ENCODE results near the gene LRRC42.

LRRC42 gene

GRCh38 chr1:53929246-53929960 lies 16.7 kb upstream of the LRRC42 start:
- ATAC-seq (no peak), DNase-seq (no peak)
- no peak overlapping the region for H3K27ac Mint-ChIP-seq
- no peaks in the 10 kb centered on the region for H3K4me1 Mint-ChIP-seq
- peaks cover 40% of the 10 kb centered on the region for H3K36me3 Mint-ChIP-seq (ENCODE audit: low read depth)
- H3K9me3 Mint-ChIP-seq = peaks cover 1% of the 10 kb centered on the region
- no peaks in the 10 kb centered on the region for H3K27me3 Mint-ChIP-seq
- H3K4me3 Mint-ChIP-seq = no peak overlapping the region

- H3K27ac Mint-ChIP-seq = no peak overlapping the region
Measured at GRCh38 chr1:53930932-53931331, 15.2 kb upstream of the LRRC42 start.

GRCh38 chr1:53931523-53931922 lies 14.6 kb upstream of the LRRC42 start:
- Mint-ChIP-seq H3K27ac (no peak overlapping the region), H3K9me3 (peaks cover 6% of the 10 kb centered on the region), H3K36me3 (ENCODE audit: low read depth) (peaks cover 45% of the 10 kb centered on the region), H3K4me3 (no peak overlapping the region), H3K4me1 (no peaks in the 10 kb centered on the region), H3K27me3 (no peaks in the 10 kb centered on the region)
- DNase-seq = no peak
- no peak for ATAC-seq

More at GRCh38 chr1:53930932-53931331, 15.2 kb upstream of the LRRC42 start:
- no peak overlapping the region for H3K4me3 Mint-ChIP-seq
- H3K27me3 Mint-ChIP-seq = no peaks in the 10 kb centered on the region
- DNase-seq (no peak), ATAC-seq (no peak)
- peaks cover 49% of the 10 kb centered on the region for H3K36me3 Mint-ChIP-seq (ENCODE audit: low read depth)
- no peaks in the 10 kb centered on the region for H3K4me1 Mint-ChIP-seq
- H3K9me3 Mint-ChIP-seq = peaks cover 6% of the 10 kb centered on the region

- ATAC-seq = no peak
- Mint-ChIP-seq H3K36me3 (ENCODE audit: low read depth) (peaks cover 38% of the 10 kb centered on the region), H3K4me1 (peaks cover 3% of the 10 kb centered on the region), H3K4me3 (no peak overlapping the region), H3K27ac (no peak overlapping the region), H3K9me3 (peaks cover 6% of the 10 kb centered on the region), H3K27me3 (no peaks in the 10 kb centered on the region)
- no peak for DNase-seq
Measured at GRCh38 chr1:53934170-53934765, 11.9 kb upstream of the LRRC42 start.

GRCh38 chr1:53936430-53936829 lies 9.7 kb upstream of the LRRC42 start:
- H3K9me3 Mint-ChIP-seq = peaks cover 6% of the 10 kb centered on the region
- DNase-seq = no peak
- H3K36me3 Mint-ChIP-seq (ENCODE audit: low read depth) = peaks cover 33% of the 10 kb centered on the region

GRCh38 chr1:53938136-53938830 lies 7.9 kb upstream of the LRRC42 start:
- Mint-ChIP-seq H3K4me1 (peaks cover 17% of the 10 kb centered on the region), H3K36me3 (ENCODE audit: low read depth) (peaks cover 30% of the 10 kb centered on the region), H3K4me3 (no peak overlapping the region), H3K9me3 (peaks cover 6% of the 10 kb centered on the region), H3K27me3 (no peaks in the 10 kb centered on the region), H3K27ac (no peak overlapping the region)
- ATAC-seq = no peak
- no peak for DNase-seq

More at GRCh38 chr1:53936430-53936829, 9.7 kb upstream of the LRRC42 start:
- no peak overlapping the region for H3K4me3 Mint-ChIP-seq
- no peak overlapping the region for H3K27ac Mint-ChIP-seq
- peaks cover 5% of the 10 kb centered on the region for H3K4me1 Mint-ChIP-seq
- no peak for ATAC-seq
- H3K27me3 Mint-ChIP-seq = no peaks in the 10 kb centered on the region

- Mint-ChIP-seq H3K27me3 (no peaks in the 10 kb centered on the region), H3K36me3 (ENCODE audit: low read depth) (peaks cover 20% of the 10 kb centered on the region), H3K4me1 (peaks cover 44% of the 10 kb centered on the region), H3K4me3 (peak overlapping the region; percentile 10), H3K27ac (peak overlapping the region; percentile 2), H3K9me3 (no peaks in the 10 kb centered on the region)
- ATAC-seq = no peak
- DNase-seq = no peak
Measured at GRCh38 chr1:53942127-53942957, 3.8 kb upstream of the LRRC42 start.

GRCh38 chr1:53943090-53943489 lies 3.1 kb upstream of the LRRC42 start:
- H3K27ac Mint-ChIP-seq = peak overlapping the region; percentile 40
- peaks cover 50% of the 10 kb centered on the region for H3K4me1 Mint-ChIP-seq
- DNase-seq (no peak), ATAC-seq (no peak)
- no peaks in the 10 kb centered on the region for H3K9me3 Mint-ChIP-seq
- no peaks in the 10 kb centered on the region for H3K27me3 Mint-ChIP-seq
- peak overlapping the region; percentile 98 for H3K4me3 Mint-ChIP-seq
- H3K36me3 Mint-ChIP-seq (ENCODE audit: low read depth) = peaks cover 17% of the 10 kb centered on the region

GRCh38 chr1:53943490-53944043 lies 2.6 kb upstream of the LRRC42 start:
- DNase-seq (no peak), ATAC-seq (no peak)
- no peaks in the 10 kb centered on the region for H3K9me3 Mint-ChIP-seq
- peaks cover 50% of the 10 kb centered on the region for H3K4me1 Mint-ChIP-seq
- peaks cover 14% of the 10 kb centered on the region for H3K36me3 Mint-ChIP-seq (ENCODE audit: low read depth)
- no peaks in the 10 kb centered on the region for H3K27me3 Mint-ChIP-seq
- peak overlapping the region; percentile 52 for H3K27ac Mint-ChIP-seq
- H3K4me3 Mint-ChIP-seq = peak overlapping the region; percentile 98

GRCh38 chr1:53944469-53945182 lies 1.5 kb upstream of the LRRC42 start:
- ATAC-seq = no peak
- no peaks in the 10 kb centered on the region for H3K9me3 Mint-ChIP-seq
- H3K4me3 Mint-ChIP-seq = peak overlapping the region; percentile 98
- peak; percentile 13 for DNase-seq
- H3K27me3 Mint-ChIP-seq = no peaks in the 10 kb centered on the region
- H3K36me3 Mint-ChIP-seq (ENCODE audit: low read depth) = peaks cover 10% of the 10 kb centered on the region
- H3K4me1 Mint-ChIP-seq = peaks cover 48% of the 10 kb centered on the region
- peak overlapping the region; percentile 94 for H3K27ac Mint-ChIP-seq

- H3K9me3 Mint-ChIP-seq = no peaks in the 10 kb centered on the region
- no peak for DNase-seq
- no peaks in the 10 kb centered on the region for H3K27me3 Mint-ChIP-seq
- peaks cover 48% of the 10 kb centered on the region for H3K4me1 Mint-ChIP-seq
- peaks cover 10% of the 10 kb centered on the region for H3K36me3 Mint-ChIP-seq (ENCODE audit: low read depth)
- peak overlapping the region; percentile 94 for H3K27ac Mint-ChIP-seq
- peak overlapping the region; percentile 98 for H3K4me3 Mint-ChIP-seq
- ATAC-seq = no peak
Measured at GRCh38 chr1:53945183-53945432, 1.0 kb upstream of the LRRC42 start.

GRCh38 chr1:53945433-53946251 lies 508 bp upstream of the LRRC42 start, which contains the start of gene IFT25:
Gene IFT25 (minus strand): TSS chr1:53945699. CDS start chr1:53940082, 5,617 bp downstream.
- H3K4me1 Mint-ChIP-seq = peaks cover 47% of the 10 kb centered on the region

More at GRCh38 chr1:53945433-53946251, 508 bp upstream of the LRRC42 start, which contains the start of gene IFT25:
- Mint-ChIP-seq H3K36me3 (ENCODE audit: low read depth) (peaks cover 8% of the 10 kb centered on the region), H3K27me3 (no peaks in the 10 kb centered on the region), H3K9me3 (no peaks in the 10 kb centered on the region), H3K4me3 (peak within 1 kb of the TSS; percentile 98), H3K27ac (peak within 1 kb of the TSS; percentile 94)
- ATAC-seq (peak; percentile 90), DNase-seq (peak; percentile 99)

All from activated naive CD8-positive, alpha-beta T cell treated with anti-CD3 and anti-CD28 coated beads, Interleukin-2, amount 50 U/mL, for 24 hours (primary cell).